Neural progenitor cell (in vitro differentiated cells): ENCODE data around the gene PCK2. TPM values are rescaled to one million over a fixed set of nuclear protein-coding genes. Genes with fewer than 3 reads are reported as not detected.

ENCODE experiments used
- DNase-seq: peaks from one replicate; pipeline ENCODE4 v3.0.0-alpha.2; 2016; ENCODE audit warnings: low spot score
- H2AFZ ChIP-seq: fragments of 200-600 bp; sonication (generic); replicated peaks from 2 replicates; pipeline ENCODE4 v1.6.1; 2016; ENCODE audit warnings: antibody characterized with exemption
- H3F3A ChIP-seq: fragments of 200-600 bp; sonication (generic); 2 replicates; pipeline ENCODE4 v1.6.1; 2016; ENCODE audit warnings: antibody characterized with exemption, low read depth
- H3K27ac ChIP-seq: fragments of 200-600 bp; sonication (generic); 2 replicates; pipeline ENCODE4 v1.5.1; 2016; ENCODE audit warnings: mild to moderate bottlenecking
- H3K27me3 ChIP-seq: fragments of 200-600 bp; sonication (generic); 2 replicates; pipeline ENCODE4 v1.6.1; 2016; ENCODE audit warnings: mild to moderate bottlenecking, moderate library complexity
- H3K36me3 ChIP-seq: fragments of 200-600 bp; sonication (generic); 2 replicates; pipeline ENCODE4 v1.5.1; 2016
- H3K4me1 ChIP-seq: fragments of 200-600 bp; sonication (generic); 2 replicates; pipeline ENCODE4 v1.6.1; 2016; ENCODE audit warnings: mixed run types
- H3K4me2 ChIP-seq: fragments of 200-600 bp; sonication (generic); 2 replicates; pipeline ENCODE4 v1.6.1; 2016
- H3K4me3 ChIP-seq: fragments of 200-600 bp; sonication (generic); 2 replicates; pipeline ENCODE4 v1.5.1; 2016
- H3K79me2 ChIP-seq: fragments of 200-600 bp; sonication (generic); 2 replicates; pipeline ENCODE4 v1.6.1; 2016; ENCODE audit warnings: low read depth
- H3K9ac ChIP-seq: fragments of 200-600 bp; sonication (generic); 2 replicates; pipeline ENCODE4 v1.6.1; 2016
- H3K9me3 ChIP-seq: fragments of 200-600 bp; sonication (generic); 2 replicates; pipeline ENCODE4 v1.5.1; 2016; ENCODE audit warnings: low read depth
- H4K20me1 ChIP-seq: fragments of 200-600 bp; sonication (generic); 2 replicates; pipeline ENCODE4 v1.6.1; 2016; ENCODE audit warnings: low read depth
- H3K27ac Mint-ChIP-seq: 3 replicates; pipeline ENCODE4 v1.8.0; 2021; ENCODE audit warnings: mixed read lengths
- H3K27me3 Mint-ChIP-seq: 2 replicates; pipeline ENCODE4 v1.8.0; 2022; ENCODE audit warnings: low read depth, mild to moderate bottlenecking, inconsistent platforms, moderate library complexity, mixed read lengths; ENCODE audit not compliant: insufficient read depth
- H3K36me3 Mint-ChIP-seq: 3 replicates; pipeline ENCODE4 v1.8.0; 2021; ENCODE audit warnings: mixed read lengths
- H3K4me1 Mint-ChIP-seq: 3 replicates; pipeline ENCODE4 v1.8.0; 2021; ENCODE audit warnings: mixed read lengths
- H3K4me3 Mint-ChIP-seq: 3 replicates; pipeline ENCODE4 v1.8.0; 2021; ENCODE audit warnings: mild to moderate bottlenecking, moderate library complexity, mixed read lengths
- H3K9me3 Mint-ChIP-seq: 3 replicates; pipeline ENCODE4 v1.8.0; 2020; ENCODE audit warnings: mixed read lengths
- CTCF ChIP-seq: fragments of 200-600 bp; sonication (generic); IDR thresholded peaks from 2 replicates; pipeline ENCODE4 v1.5.1; 2017; ENCODE audit warnings: antibody characterized with exemption, mild to moderate bottlenecking
- EZH2 ChIP-seq: fragments of 200-600 bp; sonication (generic); IDR thresholded peaks from 2 replicates; pipeline ENCODE4 v1.6.1; 2017; ENCODE audit warnings: antibody characterized with exemption, mild to moderate bottlenecking, moderate library complexity
- EZH2phosphoT487 ChIP-seq: fragments of 200-600 bp; sonication (generic); IDR thresholded peaks from 2 replicates; pipeline ENCODE4 v1.6.1; 2017; ENCODE audit warnings: antibody characterized with exemption
- total RNA-seq: library from RNA; depleted of rRNA; stranded (reverse); fragments of >200 nt; gene quantifications from 2 replicates; pipeline ENCODE4 v1.2.3, GENCODE V29; 2015; ENCODE audit warnings: low replicate concordance

The PCK2 gene
- total RNA-seq, 1 donor from 2014 or later = 11.1 TPM

GRCh38 chr14:24058951-24059475 is 35.1 kb upstream of the PCK2 start:
- TF ChIP-seq EZH2phosphoT487 = no peak
- no peak for TF ChIP-seq CTCF
- no peak for TF ChIP-seq EZH2
- Mint-ChIP-seq H3K9me3 (no peaks in the 10 kb centered on the region), H3K36me3 (no peaks in the 10 kb centered on the region), H3K27ac (no peak overlapping the region), H3K4me3 (no peak overlapping the region), H3K4me1 (peaks cover 5% of the 10 kb centered on the region), H3K27me3 (peaks cover 5% of the 10 kb centered on the region)
- H4K20me1 ChIP-seq = no peaks in the 10 kb centered on the region
- H3K4me2 ChIP-seq = no peak overlapping the region
- no peaks in the 10 kb centered on the region for H3K27me3 ChIP-seq
- no peak overlapping the region for H2AFZ ChIP-seq
- no peak overlapping the region for H3K9ac ChIP-seq
- no peak for DNase-seq
- H3K27ac ChIP-seq = no peak overlapping the region
- H3K4me1 ChIP-seq = peaks cover 3% of the 10 kb centered on the region
- H3K9me3 ChIP-seq = no peaks in the 10 kb centered on the region
- no peaks in the 10 kb centered on the region for H3K36me3 ChIP-seq
- H3F3A ChIP-seq = no peaks in the 10 kb centered on the region
- no peaks in the 10 kb centered on the region for H3K79me2 ChIP-seq
- H3K4me3 ChIP-seq = no peak overlapping the region

- no peak overlapping the region for H3K4me3 ChIP-seq
- no peak for DNase-seq
- H4K20me1 ChIP-seq = no peaks in the 10 kb centered on the region
- H3F3A ChIP-seq = no peaks in the 10 kb centered on the region
- Mint-ChIP-seq H3K4me1 (peaks cover 5% of the 10 kb centered on the region), H3K9me3 (no peaks in the 10 kb centered on the region), H3K4me3 (no peak overlapping the region), H3K27ac (peak overlapping the region; percentile 72), H3K27me3 (peaks cover 7% of the 10 kb centered on the region), H3K36me3 (no peaks in the 10 kb centered on the region)
- H3K79me2 ChIP-seq = no peaks in the 10 kb centered on the region
- no peak overlapping the region for H2AFZ ChIP-seq
- no peaks in the 10 kb centered on the region for H3K9me3 ChIP-seq
- H3K4me1 ChIP-seq = peaks cover 3% of the 10 kb centered on the region
- no peak overlapping the region for H3K9ac ChIP-seq
- no peaks in the 10 kb centered on the region for H3K27me3 ChIP-seq
- no peak for TF ChIP-seq CTCF
- TF ChIP-seq EZH2phosphoT487 = no peak
- no peak for TF ChIP-seq EZH2
- no peak overlapping the region for H3K27ac ChIP-seq
- no peaks in the 10 kb centered on the region for H3K36me3 ChIP-seq
- H3K4me2 ChIP-seq = no peak overlapping the region
Observed at GRCh38 chr14:24059841-24060388, 34.2 kb upstream of the PCK2 start.

- TF ChIP-seq CTCF (no peak), EZH2phosphoT487 (no peak), EZH2 (no peak)
- Mint-ChIP-seq H3K36me3 (no peaks in the 10 kb centered on the region), H3K27ac (peak overlapping the region; percentile 72), H3K27me3 (peaks cover 7% of the 10 kb centered on the region), H3K4me1 (peaks cover 5% of the 10 kb centered on the region), H3K9me3 (no peaks in the 10 kb centered on the region), H3K4me3 (no peak overlapping the region)
- Histone ChIP-seq H3K9ac (no peak overlapping the region), H2AFZ (no peak overlapping the region), H3K79me2 (no peaks in the 10 kb centered on the region), H3K27me3 (no peaks in the 10 kb centered on the region), H3K4me2 (no peak overlapping the region), H3K4me1 (peaks cover 3% of the 10 kb centered on the region), H3K27ac (no peak overlapping the region), H3K36me3 (no peaks in the 10 kb centered on the region), H3K4me3 (no peak overlapping the region), H3F3A (no peaks in the 10 kb centered on the region), H4K20me1 (no peaks in the 10 kb centered on the region), H3K9me3 (no peaks in the 10 kb centered on the region)
- no peak for DNase-seq
Observed at GRCh38 chr14:24060443-24060842, 33.7 kb upstream of the PCK2 start.
